ENCODE results near the gene TMEM132C. TPM values are rescaled to one million over a fixed set of nuclear protein-coding genes. Genes with fewer than 3 reads are reported as not detected.

TMEM132C gene
- total and polyA plus RNA-seq, 2 experiments from 2014 or later: not detected

DNA sequence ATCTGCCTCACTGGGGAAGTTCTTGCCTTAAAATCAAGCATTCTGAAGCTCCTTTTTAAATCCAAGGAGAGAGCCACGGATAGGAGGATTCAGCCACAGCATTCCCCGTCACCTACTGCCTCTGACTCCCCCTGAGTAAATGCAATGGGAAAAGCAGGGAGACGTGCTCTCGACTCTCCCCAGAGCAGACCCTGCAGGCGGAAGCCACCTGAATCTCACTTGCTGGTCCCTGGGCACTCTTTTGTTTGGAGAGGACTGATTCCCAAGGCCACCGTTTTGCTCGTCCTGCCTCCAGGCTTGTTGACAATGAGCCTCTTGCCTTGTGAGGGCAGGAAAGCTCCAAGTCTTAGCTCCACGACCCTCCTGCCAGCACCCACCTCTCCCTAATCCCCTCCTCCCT lies 352.3 kb downstream of the TMEM132C start:
- no peak overlapping the region for H3K27ac ChIP-seq (ENCODE audit: low read depth)
- no peak overlapping the region for H3K4me2 ChIP-seq
- no peaks in the 10 kb centered on the region for H3K9me2 ChIP-seq (ENCODE audit: insufficient read depth)
- H3K36me3 Mint-ChIP-seq (ENCODE audit: low read depth): peaks cover 41% of the 10 kb centered on the region
- H3K27me3 ChIP-seq (ENCODE audit: insufficient read depth): no peaks in the 10 kb centered on the region
- no peaks in the 10 kb centered on the region for H3K79me2 ChIP-seq (replicated peaks; ENCODE audit: insufficient read depth)
- no peak overlapping the region for H3K4me3 Mint-ChIP-seq
- DNase-seq (ENCODE audit: low spot score) (no peak), ATAC-seq (no peak)
- no peaks in the 10 kb centered on the region for H4K20me1 ChIP-seq (replicated peaks; ENCODE audit: insufficient read depth)
- no peak overlapping the region for H3K27ac Mint-ChIP-seq
- no peak overlapping the region for H2AFZ ChIP-seq
- H3K4me1 ChIP-seq (ENCODE audit: insufficient read depth): no peaks in the 10 kb centered on the region
- no peaks in the 10 kb centered on the region for H3F3A ChIP-seq (replicated peaks; ENCODE audit: low read depth)
- H3K27me3 Mint-ChIP-seq (ENCODE audit: insufficient read depth, low read depth, poor library complexity): peaks cover 5% of the 10 kb centered on the region
- H3K4me1 Mint-ChIP-seq: no peaks in the 10 kb centered on the region
- peaks cover 19% of the 10 kb centered on the region for H3K9me3 Mint-ChIP-seq
- H3K36me3 ChIP-seq (ENCODE audit: insufficient read depth): no peaks in the 10 kb centered on the region
- H3K4me3 ChIP-seq: no peak overlapping the region
- TF ChIP-seq STAT1 (IDR thresholded peaks at IDR 0.05; ENCODE audit: unreplicated experiment) (no peak), ZNF462 (CRISPR knock-in tag; IDR thresholded peaks at IDR 0.05) (no peak)

GRCh38 chr12:128621304-128621703 lies 354.3 kb downstream of the TMEM132C start:
- Histone ChIP-seq H3K79me2 (replicated peaks; ENCODE audit: insufficient read depth) (no peaks in the 10 kb centered on the region), H3K36me3 (ENCODE audit: insufficient read depth) (no peaks in the 10 kb centered on the region), H3K27ac (ENCODE audit: low read depth) (no peak overlapping the region), H4K20me1 (replicated peaks; ENCODE audit: insufficient read depth) (no peaks in the 10 kb centered on the region), H3K4me1 (ENCODE audit: insufficient read depth) (no peaks in the 10 kb centered on the region), H3K4me2 (no peak overlapping the region), H2AFZ (no peak overlapping the region), H3K9me2 (ENCODE audit: insufficient read depth) (no peaks in the 10 kb centered on the region), H3F3A (replicated peaks; ENCODE audit: low read depth) (no peaks in the 10 kb centered on the region), H3K4me3 (no peak overlapping the region), H3K27me3 (ENCODE audit: insufficient read depth) (no peaks in the 10 kb centered on the region)
- DNase-seq (ENCODE audit: low spot score): no peak
- Mint-ChIP-seq H3K4me3 (no peak overlapping the region), H3K27me3 (ENCODE audit: insufficient read depth, low read depth, poor library complexity) (peaks cover 5% of the 10 kb centered on the region), H3K4me1 (no peaks in the 10 kb centered on the region), H3K36me3 (ENCODE audit: low read depth) (peaks cover 37% of the 10 kb centered on the region), H3K9me3 (peaks cover 32% of the 10 kb centered on the region), H3K27ac (no peak overlapping the region)
- ATAC-seq: no peak
- TF ChIP-seq STAT1 (IDR thresholded peaks at IDR 0.05; ENCODE audit: unreplicated experiment) (no peak), POLR2AphosphoS5 (IDR thresholded peaks at IDR 0.05; ENCODE audit: low read depth) (no peak), ZNF462 (CRISPR knock-in tag; IDR thresholded peaks at IDR 0.05) (no peak), JUNB (IDR thresholded peaks at IDR 0.05; ENCODE audit: unreplicated experiment) (no peak)
- TF ChIP-seq, protein P1, sequence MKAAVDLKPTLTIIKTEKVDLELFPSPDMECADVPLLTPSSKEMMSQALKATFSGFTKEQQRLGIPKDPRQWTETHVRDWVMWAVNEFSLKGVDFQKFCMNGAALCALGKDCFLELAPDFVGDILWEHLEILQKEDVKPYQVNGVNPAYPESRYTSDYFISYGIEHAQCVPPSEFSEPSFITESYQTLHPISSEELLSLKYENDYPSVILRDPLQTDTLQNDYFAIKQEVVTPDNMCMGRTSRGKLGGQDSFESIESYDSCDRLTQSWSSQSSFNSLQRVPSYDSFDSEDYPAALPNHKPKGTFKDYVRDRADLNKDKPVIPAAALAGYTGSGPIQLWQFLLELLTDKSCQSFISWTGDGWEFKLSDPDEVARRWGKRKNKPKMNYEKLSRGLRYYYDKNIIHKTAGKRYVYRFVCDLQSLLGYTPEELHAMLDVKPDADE (IDR thresholded peaks at IDR 0.05): no peak

All from GM23338 (cell line).